ENCODE data around the gene SYNE2. TPM values are rescaled to one million over a fixed set of nuclear protein-coding genes. Genes with fewer than 3 reads are reported as not detected.

The SYNE2 gene
- total RNA-seq, 1 experiment from 2014 or later: 71.1 TPM

GRCh38 chr14:64247195-64247594 is 394.4 kb downstream of the SYNE2 start (continued):
- TF ChIP-seq, protein P1, sequence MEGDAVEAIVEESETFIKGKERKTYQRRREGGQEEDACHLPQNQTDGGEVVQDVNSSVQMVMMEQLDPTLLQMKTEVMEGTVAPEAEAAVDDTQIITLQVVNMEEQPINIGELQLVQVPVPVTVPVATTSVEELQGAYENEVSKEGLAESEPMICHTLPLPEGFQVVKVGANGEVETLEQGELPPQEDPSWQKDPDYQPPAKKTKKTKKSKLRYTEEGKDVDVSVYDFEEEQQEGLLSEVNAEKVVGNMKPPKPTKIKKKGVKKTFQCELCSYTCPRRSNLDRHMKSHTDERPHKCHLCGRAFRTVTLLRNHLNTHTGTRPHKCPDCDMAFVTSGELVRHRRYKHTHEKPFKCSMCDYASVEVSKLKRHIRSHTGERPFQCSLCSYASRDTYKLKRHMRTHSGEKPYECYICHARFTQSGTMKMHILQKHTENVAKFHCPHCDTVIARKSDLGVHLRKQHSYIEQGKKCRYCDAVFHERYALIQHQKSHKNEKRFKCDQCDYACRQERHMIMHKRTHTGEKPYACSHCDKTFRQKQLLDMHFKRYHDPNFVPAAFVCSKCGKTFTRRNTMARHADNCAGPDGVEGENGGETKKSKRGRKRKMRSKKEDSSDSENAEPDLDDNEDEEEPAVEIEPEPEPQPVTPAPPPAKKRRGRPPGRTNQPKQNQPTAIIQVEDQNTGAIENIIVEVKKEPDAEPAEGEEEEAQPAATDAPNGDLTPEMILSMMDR (IDR thresholded peaks at IDR 0.05): no peak
- TF ChIP-seq ZNF317 (CRISPR knock-in tag; IDR thresholded peaks at IDR 0.05; ENCODE audit: borderline replicate concordance, low read depth): no peak
- no peak for TF ChIP-seq SP1 (CRISPR knock-in tag; conservative IDR thresholded peaks at IDR 0.05)
- no peak for TF ChIP-seq ZMAT4 (CRISPR knock-in tag; IDR thresholded peaks at IDR 0.05)
- no peak for TF ChIP-seq ZSCAN18 (CRISPR knock-in tag; IDR thresholded peaks at IDR 0.05)
- no peak for TF ChIP-seq NR3C1 (CRISPR knock-in tag; conservative IDR thresholded peaks at IDR 0.05; ENCODE audit: low read depth)
- no peak for TF ChIP-seq EMX1 (CRISPR knock-in tag; IDR thresholded peaks at IDR 0.05)
- no peak for TF ChIP-seq USF2 (CRISPR knock-in tag; IDR thresholded peaks at IDR 0.05)
- TF ChIP-seq FOXK1 (CRISPR knock-in tag; IDR thresholded peaks at IDR 0.05): no peak
- TF ChIP-seq CREM (CRISPR knock-in tag; IDR thresholded peaks at IDR 0.05): no peak
- no peak for TF ChIP-seq NFYB (CRISPR knock-in tag; conservative IDR thresholded peaks at IDR 0.05; ENCODE audit: low read depth)

- POLR2A ChIA-PET: no interaction called here
- no peak for ATAC-seq
Measured at GRCh38 chr14:64248689-64249088, 395.9 kb downstream of the SYNE2 start.

GRCh38 chr14:64249363-64249762 is 396.6 kb downstream of the SYNE2 start:
- H3K36me3 Mint-ChIP-seq: no peaks in the 10 kb centered on the region
- TF ChIP-seq, protein P2, sequence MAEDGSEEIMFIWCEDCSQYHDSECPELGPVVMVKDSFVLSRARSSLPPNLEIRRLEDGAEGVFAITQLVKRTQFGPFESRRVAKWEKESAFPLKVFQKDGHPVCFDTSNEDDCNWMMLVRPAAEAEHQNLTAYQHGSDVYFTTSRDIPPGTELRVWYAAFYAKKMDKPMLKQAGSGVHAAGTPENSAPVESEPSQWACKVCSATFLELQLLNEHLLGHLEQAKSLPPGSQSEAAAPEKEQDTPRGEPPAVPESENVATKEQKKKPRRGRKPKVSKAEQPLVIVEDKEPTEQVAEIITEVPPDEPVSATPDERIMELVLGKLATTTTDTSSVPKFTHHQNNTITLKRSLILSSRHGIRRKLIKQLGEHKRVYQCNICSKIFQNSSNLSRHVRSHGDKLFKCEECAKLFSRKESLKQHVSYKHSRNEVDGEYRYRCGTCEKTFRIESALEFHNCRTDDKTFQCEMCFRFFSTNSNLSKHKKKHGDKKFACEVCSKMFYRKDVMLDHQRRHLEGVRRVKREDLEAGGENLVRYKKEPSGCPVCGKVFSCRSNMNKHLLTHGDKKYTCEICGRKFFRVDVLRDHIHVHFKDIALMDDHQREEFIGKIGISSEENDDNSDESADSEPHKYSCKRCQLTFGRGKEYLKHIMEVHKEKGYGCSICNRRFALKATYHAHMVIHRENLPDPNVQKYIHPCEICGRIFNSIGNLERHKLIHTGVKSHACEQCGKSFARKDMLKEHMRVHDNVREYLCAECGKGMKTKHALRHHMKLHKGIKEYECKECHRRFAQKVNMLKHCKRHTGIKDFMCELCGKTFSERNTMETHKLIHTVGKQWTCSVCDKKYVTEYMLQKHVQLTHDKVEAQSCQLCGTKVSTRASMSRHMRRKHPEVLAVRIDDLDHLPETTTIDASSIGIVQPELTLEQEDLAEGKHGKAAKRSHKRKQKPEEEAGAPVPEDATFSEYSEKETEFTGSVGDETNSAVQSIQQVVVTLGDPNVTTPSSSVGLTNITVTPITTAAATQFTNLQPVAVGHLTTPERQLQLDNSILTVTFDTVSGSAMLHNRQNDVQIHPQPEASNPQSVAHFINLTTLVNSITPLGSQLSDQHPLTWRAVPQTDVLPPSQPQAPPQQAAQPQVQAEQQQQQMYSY (CRISPR knock-in tag; IDR thresholded peaks at IDR 0.05): no peak
- TF ChIP-seq ELF4 (CRISPR knock-in tag; IDR thresholded peaks at IDR 0.05; ENCODE audit: low read depth) (no peak), PRRX2 (CRISPR knock-in tag; IDR thresholded peaks at IDR 0.05) (no peak), OVOL2 (CRISPR knock-in tag; IDR thresholded peaks at IDR 0.05; ENCODE audit: borderline replicate concordance) (no peak), SOX15 (CRISPR knock-in tag; IDR thresholded peaks at IDR 0.05) (no peak)
- CTCF ChIA-PET: no interaction called here
- H3K4me1 Mint-ChIP-seq: 0 out of 2 replicates have a peak, but pooled peaks cover 3% of the 10 kb centered on the region
- POLR2A ChIA-PET: no interaction called here
- DNase-seq (ENCODE audit: low spot score) (no peak), ATAC-seq (no peak)
- H3K27me3 Mint-ChIP-seq (ENCODE audit: low read depth): no peaks in the 10 kb centered on the region
- H3K4me3 Mint-ChIP-seq: no peak overlapping the region
- H3K9me3 Mint-ChIP-seq: peaks cover 3% of the 10 kb centered on the region; the same call in 1 of the 2 replicates
- H3K27ac Mint-ChIP-seq: no peak overlapping the region

More at GRCh38 chr14:64248689-64249088, 395.9 kb downstream of the SYNE2 start:
- no peak for DNase-seq (ENCODE audit: low spot score)
- peaks cover 3% of the 10 kb centered on the region; the same call in 1 of the 2 replicates for H3K9me3 Mint-ChIP-seq
- no peaks in the 10 kb centered on the region for H3K36me3 Mint-ChIP-seq
- H3K4me3 Mint-ChIP-seq: no peak overlapping the region
- H3K27ac Mint-ChIP-seq: no peak overlapping the region
- TF ChIP-seq ZMAT4 (CRISPR knock-in tag; IDR thresholded peaks at IDR 0.05) (no peak), ZNF671 (CRISPR knock-in tag; IDR thresholded peaks at IDR 0.05) (no peak)
- 0 out of 2 replicates have a peak, but pooled peaks cover 3% of the 10 kb centered on the region for H3K4me1 Mint-ChIP-seq
- CTCF ChIA-PET: interaction anchor here (1.0 kb wide), 1 partner anchor 55 kb away, joined by 3 read pairs; no protein-coding TSS in a partner anchor
- no peaks in the 10 kb centered on the region for H3K27me3 Mint-ChIP-seq (ENCODE audit: low read depth)
